HG03432 (cell line): ENCODE results near the gene FBXL16.

Experiments
- ATAC-seq: cut with Tn5 transposase; IDR thresholded peaks from one replicate; pipeline ENCODE4 v1.9.1; 2021; ENCODE audit warnings: mild to moderate bottlenecking, moderate library complexity; ENCODE audit not compliant: unreplicated experiment

Gene FBXL16

GRCh38 chr16:667113-667779 is 38.4 kb downstream of the FBXL16 start:
- ATAC-seq: no peak

GRCh38 chr16:666572-666971 is 39.0 kb downstream of the FBXL16 start:
- no peak for ATAC-seq

DNA sequence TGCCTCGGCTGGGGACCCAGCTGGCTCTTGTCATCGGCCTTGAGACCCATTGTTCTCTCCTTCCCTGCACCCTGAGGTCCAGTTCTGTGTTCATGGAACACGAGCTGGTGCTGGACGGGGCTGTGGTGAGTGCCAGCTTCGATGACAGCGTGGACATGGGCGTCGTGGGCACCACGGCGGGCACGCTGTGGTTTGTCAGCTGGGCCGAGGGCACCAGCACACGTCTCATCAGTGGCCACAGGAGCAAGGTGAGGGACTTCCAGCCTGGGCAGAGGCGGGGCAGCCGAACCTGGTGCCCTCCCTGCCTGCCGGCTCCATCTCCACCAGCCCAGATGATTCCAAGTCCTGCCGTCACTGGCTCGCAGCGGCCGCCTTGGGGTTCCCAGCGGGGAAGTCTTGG is 43.0 kb downstream of the FBXL16 start:
- no peak for ATAC-seq

GRCh38 chr16:662095-662494 is 43.5 kb downstream of the FBXL16 start:
- ATAC-seq: no peak

DNA sequence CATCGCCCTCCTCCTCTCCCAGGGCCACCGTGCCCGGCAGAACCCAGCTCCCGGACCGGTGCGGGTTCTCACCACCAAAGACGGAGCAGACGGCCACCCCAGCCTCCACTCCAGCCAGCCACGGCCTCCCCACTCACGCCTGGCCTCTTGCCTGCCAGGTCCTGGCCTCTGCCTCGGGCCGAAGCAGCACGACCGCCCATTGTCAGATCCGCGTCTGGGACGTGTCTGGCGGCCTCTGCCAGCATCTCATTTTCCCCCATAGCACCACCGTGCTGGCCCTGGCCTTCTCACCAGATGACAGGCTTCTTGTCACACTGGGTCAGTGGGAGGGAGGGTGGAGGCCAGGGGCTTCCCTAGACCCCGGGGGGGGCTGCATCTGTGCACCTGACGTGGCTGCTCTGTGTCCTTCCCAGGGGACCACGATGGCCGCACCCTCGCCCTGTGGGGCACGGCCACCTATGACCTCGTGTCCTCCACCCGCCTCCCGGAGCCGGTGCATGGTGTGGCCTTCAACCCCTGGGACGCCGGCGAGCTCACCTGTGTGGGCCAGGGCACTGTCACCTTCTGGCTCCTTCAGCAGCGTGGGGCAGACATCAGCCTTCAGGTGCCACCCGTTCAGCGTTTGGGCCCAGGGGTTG is 44.3 kb downstream of the FBXL16 start:
- no peak for ATAC-seq

DNA sequence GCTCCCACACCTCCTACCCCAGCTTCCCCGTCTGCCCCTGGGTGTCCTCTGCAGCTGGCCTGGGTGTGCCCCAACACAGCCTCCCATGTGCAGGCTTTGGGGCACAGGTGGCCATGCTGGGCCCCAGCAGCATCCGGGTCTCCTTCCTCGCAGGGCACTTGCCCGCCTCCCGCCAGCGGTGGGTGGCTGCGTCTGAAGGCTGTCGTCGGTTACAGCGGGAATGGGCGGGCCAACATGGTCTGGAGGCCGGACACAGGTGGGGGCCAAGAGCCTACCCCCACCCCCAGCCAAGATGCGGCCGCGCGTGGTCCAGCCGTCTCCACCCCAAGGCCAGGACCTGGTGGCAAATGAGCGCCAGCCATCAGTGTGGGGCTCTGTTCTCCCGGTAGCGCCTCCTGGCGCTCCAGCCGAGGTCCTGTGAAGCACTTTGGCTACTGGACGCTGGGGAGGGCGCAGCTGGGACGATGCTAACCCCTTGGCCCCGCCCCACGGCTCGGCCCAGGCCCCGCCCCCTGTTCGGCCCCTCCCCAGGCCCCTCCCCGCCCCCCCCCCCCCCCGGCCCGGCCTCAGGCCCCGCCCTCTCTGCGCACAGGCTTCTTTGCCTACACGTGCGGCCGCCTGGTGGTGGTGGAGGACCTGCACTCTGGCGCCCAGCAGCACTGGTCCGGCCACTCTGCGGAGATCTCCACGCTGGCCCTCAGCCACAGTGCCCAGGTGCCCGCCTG is 45.0 kb downstream of the FBXL16 start:
- ATAC-seq: peak; percentile 47

GRCh38 chr16:660132-660458 is 45.5 kb downstream of the FBXL16 start:
- ATAC-seq: no peak

DNA sequence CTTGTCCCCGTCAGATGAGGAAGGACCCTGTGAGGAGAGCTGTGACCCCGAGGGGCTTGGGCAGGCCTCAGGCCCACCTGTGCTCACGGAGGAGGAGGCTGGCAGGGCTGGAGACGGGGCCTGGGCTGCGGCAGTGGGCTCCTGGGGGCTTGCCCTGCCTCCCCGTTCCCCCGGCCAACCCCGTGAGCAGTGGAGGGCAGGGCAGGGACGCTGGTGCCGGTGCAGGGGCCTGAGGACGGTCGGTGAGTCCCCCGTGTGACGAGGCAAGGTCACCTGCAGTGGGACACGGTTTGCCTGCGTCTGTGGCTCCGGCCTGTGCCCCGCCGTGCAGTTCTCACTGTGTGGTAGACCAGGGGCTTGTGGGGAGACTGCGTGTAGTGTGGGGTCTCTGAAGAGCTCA is 46.0 kb downstream of the FBXL16 start:
- ATAC-seq: no peak

DNA sequence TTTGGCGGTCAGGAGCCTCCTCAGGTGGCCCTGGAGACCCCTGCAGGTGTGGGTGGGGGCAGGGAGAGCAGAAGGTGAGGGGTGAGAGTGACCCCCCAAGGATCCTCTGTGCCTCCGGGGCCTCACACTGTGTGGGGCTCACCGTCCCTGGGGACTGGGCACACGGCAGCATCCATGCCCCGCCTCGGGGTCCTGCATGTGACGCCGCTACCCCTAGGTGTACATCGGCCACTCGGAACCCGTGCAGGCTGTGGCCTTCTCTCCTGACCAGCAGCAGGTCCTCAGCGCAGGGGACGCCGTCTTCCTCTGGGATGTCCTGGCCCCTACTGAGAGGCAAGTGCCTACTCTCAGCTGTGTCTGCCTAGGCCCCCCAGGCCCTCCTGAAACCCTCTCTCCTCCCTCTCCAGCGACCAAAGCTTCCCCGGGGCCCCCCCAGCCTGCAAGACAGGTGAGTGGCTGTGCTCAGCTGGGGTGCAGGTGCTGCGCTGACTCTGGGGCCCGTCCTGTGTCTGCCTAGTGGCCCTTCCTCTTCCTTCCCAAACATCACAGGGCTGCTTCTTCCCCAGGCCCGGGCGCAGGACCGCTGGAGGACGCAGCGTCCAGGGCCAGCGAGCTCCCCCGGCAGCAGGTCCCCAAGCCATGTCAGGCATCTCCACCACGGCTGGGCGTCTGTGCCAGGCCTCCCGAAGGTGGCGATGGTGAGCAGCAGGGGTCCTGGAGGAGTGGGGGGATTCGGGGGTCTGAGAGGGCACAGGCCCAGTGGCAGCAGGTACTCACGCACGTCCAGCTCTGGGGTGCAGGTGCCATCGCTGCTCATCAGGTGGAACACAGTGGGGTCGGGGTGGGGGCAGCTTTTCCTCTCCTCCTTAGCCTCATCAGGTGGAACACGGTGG is 46.7 kb downstream of the FBXL16 start:
- no peak for ATAC-seq

- no peak for ATAC-seq
These were observed 48.1 kb downstream of the FBXL16 start for GRCh38 chr16:657487-657886.

DNA sequence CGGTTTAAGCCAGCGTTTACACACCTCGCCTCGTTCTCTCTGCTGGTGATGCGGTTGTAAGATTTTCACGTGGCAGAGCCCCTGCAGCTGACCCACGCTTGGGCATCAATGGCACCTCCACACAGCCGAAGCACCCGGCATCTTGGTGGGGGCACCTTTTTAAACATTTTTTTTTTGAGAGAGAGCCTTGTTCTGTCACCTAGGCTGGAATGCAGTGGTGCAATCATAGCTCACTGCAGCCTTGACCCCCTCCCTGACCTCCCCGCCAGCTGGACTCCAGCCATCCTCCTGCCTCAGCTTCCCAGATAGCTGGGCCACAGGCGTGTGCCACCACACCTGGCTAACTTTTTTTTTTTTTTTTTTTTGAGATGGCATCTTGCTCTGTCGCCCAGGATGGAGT is 51.6 kb downstream of the FBXL16 start:
- ATAC-seq: no peak

DNA sequence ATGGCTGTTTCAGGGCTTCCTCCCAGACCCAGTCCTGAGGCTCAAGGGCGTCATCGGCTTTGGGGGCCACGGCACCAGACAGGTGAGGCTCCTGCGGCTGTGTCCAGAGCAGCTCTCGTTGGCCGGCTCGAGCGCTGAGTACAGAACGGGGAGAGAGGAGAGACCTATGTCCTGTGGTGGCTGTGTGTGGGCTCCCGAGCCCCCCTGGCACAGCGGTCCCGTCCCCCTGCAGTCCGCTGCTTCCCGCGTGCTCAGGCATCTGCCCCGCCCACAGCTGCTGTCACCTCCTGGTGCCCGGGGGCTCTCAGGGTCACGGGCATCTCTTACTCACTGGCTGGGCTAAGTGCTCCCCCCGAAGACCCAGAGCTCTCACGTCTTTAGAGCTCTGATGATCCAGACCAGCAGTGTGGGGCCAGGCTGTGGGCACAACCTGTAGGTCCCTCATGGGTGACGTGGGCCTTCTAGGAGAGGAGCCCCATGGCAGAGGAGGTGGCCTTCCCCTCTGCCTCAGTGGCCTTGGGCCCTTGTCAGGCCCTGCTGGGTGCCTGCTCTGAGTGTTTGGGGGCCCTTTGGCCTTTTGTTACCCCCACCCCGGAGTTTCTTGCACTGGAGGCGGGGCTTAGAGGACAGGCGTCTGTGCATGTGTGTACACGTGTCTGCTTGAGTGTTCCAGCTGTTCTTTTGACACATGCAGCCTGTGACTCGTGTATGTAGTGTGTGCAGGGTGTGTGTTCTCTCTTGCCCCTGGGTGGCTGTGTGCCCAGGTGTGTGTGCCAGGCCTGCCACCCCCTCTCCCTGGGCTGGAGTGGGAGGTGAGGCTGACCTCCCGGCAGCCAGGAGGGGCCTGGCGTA is 52.9 kb downstream of the FBXL16 start:
- no peak for ATAC-seq

DNA sequence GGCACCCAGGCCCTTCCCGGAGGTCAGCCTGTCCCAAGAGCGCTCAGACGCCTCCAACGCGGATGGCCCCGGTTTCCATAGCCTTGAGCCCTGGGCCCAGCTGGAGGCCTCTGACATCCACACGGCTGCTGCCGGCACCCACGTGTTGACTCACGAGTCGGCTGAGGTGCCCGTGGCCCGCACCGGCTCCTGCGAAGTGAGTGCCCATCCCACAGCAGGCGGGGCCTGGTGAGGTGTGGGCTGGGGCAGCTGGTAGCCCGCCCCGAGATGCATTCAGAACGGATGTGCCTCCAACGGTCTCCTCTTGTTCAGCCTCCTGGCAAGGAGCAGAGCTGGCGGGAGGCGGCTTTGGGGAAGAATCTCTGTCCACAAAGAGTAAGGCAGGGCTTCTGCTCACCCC is 53.8 kb downstream of the FBXL16 start:
- no peak for ATAC-seq

DNA sequence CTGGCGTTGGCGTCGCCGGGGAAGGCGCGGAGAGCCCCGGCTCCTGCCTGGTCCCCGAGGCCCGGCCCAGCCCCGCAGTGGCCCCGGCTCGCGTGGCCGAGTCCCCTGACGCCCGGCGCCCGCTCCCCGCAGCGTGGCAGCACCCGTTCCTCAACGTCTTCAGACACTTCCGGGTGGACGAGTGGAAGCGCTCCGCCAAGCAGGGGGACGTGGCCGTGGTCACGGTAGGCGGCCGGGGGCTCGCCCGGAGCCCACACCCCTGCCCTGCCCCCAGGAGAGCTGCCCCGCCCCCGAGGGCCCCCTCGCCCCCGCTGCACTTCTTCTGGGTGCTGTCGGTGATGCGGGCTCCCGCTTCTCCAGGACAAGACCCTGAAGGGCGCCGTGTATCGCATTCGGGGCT is 56.0 kb downstream of the FBXL16 start:
- ATAC-seq: peak; percentile 12

GRCh38 chr16:648781-649589 is 56.6 kb downstream of the FBXL16 start, which contains the start of gene WDR90:
WDR90 (plus strand) TSS chr16:649365; CDS start chr16:649417, 52 bp downstream.
- ATAC-seq: peak; percentile 80

- ATAC-seq: no peak
These were observed 57.4 kb downstream of the FBXL16 start for GRCh38 chr16:648071-648780.

- no peak for ATAC-seq
These were observed 58.3 kb downstream of the FBXL16 start for GRCh38 chr16:647173-647902.

DNA sequence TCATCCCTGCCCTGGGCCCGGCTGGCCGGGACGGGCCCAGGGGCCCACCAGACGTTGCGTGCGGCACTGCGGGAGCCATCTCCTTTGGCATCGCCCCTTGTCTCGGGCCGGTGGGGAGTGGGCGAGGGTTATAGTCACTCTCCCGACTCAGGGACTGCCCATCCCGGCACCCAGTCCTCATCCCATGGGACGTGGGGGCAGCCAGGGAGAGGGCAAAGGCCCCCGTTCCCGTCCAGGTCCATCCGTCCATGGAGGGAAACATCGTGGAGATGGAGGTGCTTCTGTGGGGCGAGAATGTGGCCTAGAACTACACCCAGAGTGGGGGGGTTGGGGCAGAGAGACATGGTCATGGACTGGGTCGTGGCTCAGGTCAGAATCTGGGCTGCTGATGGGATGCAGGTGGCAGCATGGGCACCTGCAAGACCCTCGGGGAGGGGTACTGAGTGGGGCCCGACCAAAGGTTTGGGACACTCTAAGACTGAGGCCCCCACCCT is 58.9 kb downstream of the FBXL16 start:
- no peak for ATAC-seq
